DLD1 (cell line): ENCODE data around the gene MBOAT1.

Experiments used
- in situ Hi-C: cut with HindIII; loops from 2 replicates; pipeline ENCODE4 v1.10.0; 2017; ENCODE audit warnings: low sequenced_read_pairs

Gene MBOAT1

GRCh38 chr6:20112241-20112640, 100.0 kb downstream of the MBOAT1 start:
- in situ Hi-C loops: no loop called here

- in situ Hi-C loops: no loop called here
These were observed 101.8 kb downstream of the MBOAT1 start for GRCh38 chr6:20110478-20110877.

- in situ Hi-C loops: no loop called here
These were observed 102.7 kb downstream of the MBOAT1 start for GRCh38 chr6:20109526-20109925.

- in situ Hi-C loops: no loop called here
These were observed 106.4 kb downstream of the MBOAT1 start for GRCh38 chr6:20105838-20106237.

GRCh38 chr6:20104696-20105095, 107.6 kb downstream of the MBOAT1 start:
- in situ Hi-C loops: no loop called here

- in situ Hi-C loops: no loop called here
These were observed 109.7 kb downstream of the MBOAT1 start for GRCh38 chr6:20102397-20103073.

- in situ Hi-C loops: no loop called here
These were observed 113.1 kb downstream of the MBOAT1 start for GRCh38 chr6:20099156-20099555.

- in situ Hi-C loops: no loop called here
These were observed 113.9 kb downstream of the MBOAT1 start for GRCh38 chr6:20098267-20098876.

- in situ Hi-C loops: no loop called here
These were observed 115.7 kb downstream of the MBOAT1 start for GRCh38 chr6:20096536-20096935.

- in situ Hi-C loops: no loop called here
These were observed 116.8 kb downstream of the MBOAT1 start for GRCh38 chr6:20095436-20095835.

- in situ Hi-C loops: no loop called here
These were observed 120.2 kb downstream of the MBOAT1 start for GRCh38 chr6:20092071-20092566.

GRCh38 chr6:20086992-20087391, 125.3 kb downstream of the MBOAT1 start:
- in situ Hi-C loops: no loop called here

- in situ Hi-C loops: no loop called here
These were observed 126.5 kb downstream of the MBOAT1 start for GRCh38 chr6:20085817-20086216.

GRCh38 chr6:20084411-20084810, 127.9 kb downstream of the MBOAT1 start:
- in situ Hi-C loops: no loop called here

GRCh38 chr6:20071998-20072397, 140.3 kb downstream of the MBOAT1 start:
- in situ Hi-C loops: no loop called here

- in situ Hi-C loops: no loop called here
These were observed 142.2 kb downstream of the MBOAT1 start for GRCh38 chr6:20070047-20070446.

GRCh38 chr6:20069021-20069522, 143.2 kb downstream of the MBOAT1 start:
- in situ Hi-C loops: no loop called here

- in situ Hi-C loops: no loop called here
These were observed 143.8 kb downstream of the MBOAT1 start for GRCh38 chr6:20068421-20068988.

GRCh38 chr6:20061952-20062351, 150.3 kb downstream of the MBOAT1 start:
- in situ Hi-C loops: no loop called here

- in situ Hi-C loops: no loop called here
These were observed 152.0 kb downstream of the MBOAT1 start for GRCh38 chr6:20060252-20060651.

- in situ Hi-C loops: no loop called here
These were observed 153.4 kb downstream of the MBOAT1 start for GRCh38 chr6:20058912-20059311.
